ENCODE measurements around the gene PLCG2.
"Not testable (repeated sequence)": the region's sequence is repeated elsewhere in the genome, so short reads cannot be mapped to it uniquely, and the experiment has no call there.

The PLCG2 gene

DNA sequence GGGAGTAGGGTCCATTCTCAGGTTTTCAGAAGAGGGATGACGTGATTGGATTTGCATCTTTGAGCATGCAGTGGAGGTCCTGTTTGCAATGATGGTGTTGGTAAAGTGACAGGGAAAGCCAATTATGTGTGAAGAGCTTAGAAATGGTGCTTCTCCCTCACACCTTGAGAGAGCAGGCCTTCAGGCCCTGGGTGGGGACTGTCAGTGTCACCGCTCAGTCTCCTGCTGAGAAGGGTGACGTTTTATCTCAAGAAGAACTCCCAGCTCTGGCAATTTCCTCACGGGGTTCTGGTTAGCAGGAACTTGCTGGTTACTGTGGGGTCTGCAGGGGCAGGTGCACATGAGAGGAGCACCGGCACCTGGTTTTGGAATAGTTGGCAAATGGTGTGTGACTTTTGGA, 11.2 kb downstream of the PLCG2 start:
- DNase-seq (ENCODE audit: low read depth): no peak

DNA sequence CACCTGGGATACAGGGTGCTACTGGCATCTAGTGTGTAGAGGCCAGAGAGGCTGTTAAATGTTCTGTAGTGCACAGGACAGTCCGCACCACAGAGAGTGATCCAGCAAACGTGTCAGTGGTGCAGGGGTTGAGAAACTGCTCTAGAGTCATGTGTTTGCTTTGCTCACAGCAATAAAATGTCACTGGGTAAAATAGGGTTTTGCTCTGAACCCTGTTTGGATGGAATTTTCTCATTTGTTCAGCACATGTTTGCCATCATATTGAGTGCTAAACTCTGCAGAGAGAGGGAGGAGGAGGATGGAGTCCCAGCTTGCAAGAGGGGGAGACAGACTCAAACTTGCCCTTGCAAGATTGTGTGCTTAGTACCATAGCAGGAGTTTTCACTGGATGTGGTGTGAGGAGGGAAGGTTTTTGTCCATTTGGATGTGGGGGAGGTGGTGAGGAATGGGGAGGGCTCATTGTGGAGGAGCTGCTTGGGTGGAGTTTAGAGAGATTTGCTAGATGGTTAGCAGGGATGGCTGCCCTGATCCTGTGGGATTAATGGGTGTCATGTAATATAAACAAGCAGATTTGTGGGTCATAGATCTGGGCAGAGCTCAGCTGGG, 11.8 kb downstream of the PLCG2 start:
- DNase-seq (ENCODE audit: low read depth): no peak

GRCh38 chr16:81792828-81793227, 13.7 kb downstream of the PLCG2 start:
- DNase-seq (ENCODE audit: low read depth): no peak

DNA sequence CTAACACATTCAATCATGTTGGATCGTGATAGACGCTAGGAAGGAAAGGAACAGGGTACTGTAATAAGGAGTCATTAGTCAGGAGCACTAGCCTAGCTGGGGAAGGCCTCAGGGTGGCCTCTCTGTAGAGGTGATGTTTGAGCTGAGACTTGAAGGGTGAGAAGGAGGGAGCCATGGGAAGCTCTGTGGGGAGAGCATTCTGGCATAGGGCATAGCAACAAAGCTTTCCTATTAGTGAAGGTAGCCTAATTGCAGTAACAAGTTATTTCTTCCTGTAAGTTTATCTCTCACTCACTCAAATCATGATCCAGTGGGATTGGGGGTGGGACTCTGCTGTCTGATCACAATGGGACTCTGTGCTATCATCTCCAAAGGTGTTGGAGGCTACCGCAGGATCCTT, 16.1 kb downstream of the PLCG2 start:
- no peak for DNase-seq (ENCODE audit: low read depth)

GRCh38 chr16:81796035-81796434, 16.9 kb downstream of the PLCG2 start:
- no peak for DNase-seq (ENCODE audit: low read depth)

GRCh38 chr16:81796583-81797346, 17.7 kb downstream of the PLCG2 start:
- no peak for DNase-seq (ENCODE audit: low read depth)

DNA sequence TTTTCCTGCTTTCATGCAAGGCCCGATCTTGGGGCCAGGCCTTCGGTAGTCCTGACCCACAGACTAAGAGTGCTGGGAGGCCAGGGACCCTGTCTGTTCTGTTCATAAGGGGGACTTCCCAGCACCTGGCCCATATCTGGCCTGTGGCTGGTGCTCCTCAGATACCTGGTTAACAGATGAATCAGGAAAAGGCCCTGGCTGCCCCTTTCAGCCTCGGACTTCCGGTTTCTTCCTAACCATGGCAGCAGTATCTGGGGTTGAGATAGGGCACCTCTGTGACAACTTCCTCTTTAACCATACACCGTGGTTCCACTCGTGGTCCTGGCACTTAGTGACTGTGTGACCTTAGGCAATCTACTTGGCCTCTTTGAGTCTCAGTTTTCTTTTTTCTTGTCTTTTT, 18.4 kb downstream of the PLCG2 start:
- DNase-seq (ENCODE audit: low read depth): no peak

- no peak for DNase-seq (ENCODE audit: low read depth)
Measured at GRCh38 chr16:81798311-81799137, 19.4 kb downstream of the PLCG2 start.

- DNase-seq (ENCODE audit: low read depth): no peak
Measured at GRCh38 chr16:81799138-81799504, 20.0 kb downstream of the PLCG2 start.

DNA sequence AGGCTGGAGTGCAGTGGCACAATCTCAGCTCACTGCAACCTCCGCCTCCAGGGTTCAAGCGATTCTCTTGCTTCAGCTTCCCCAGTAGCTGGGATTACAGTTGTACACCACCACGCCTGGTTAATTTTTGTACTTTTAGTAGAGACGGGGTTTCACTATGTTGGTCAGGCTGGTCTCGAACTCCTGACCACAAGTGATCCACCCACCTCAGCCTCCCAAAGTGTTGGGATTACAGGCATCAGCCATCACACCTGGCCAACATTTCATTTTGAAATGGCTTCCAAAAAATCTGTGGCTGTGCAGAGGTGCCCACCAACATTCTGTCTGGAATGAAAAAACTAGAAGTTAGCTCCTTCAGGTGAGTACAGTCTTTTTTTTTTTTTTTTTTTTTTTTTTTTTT, 22.6 kb downstream of the PLCG2 start:
- DNase-seq (ENCODE audit: low read depth): not testable (repeated sequence)

DNA sequence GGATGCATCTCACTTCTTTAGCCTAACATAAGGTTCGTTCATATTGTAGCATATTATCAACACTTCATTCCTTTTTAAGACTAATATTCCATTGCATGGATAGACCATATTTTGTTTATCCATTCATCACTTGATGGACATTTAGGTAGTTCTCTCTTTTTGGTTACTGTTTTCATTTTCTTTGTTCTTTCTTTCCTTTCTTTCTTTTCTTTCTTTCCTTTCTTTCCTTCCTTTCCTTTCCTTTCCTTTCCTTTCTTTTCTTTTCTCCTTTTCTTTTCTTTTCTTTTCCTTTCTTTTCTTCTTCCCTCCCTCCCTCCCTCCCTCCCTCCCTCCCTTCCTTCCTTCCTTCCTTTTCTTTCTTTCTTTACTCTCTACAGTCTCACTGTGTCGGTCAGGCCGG, 24.2 kb downstream of the PLCG2 start:
- no peak for DNase-seq (ENCODE audit: low read depth)

DNA sequence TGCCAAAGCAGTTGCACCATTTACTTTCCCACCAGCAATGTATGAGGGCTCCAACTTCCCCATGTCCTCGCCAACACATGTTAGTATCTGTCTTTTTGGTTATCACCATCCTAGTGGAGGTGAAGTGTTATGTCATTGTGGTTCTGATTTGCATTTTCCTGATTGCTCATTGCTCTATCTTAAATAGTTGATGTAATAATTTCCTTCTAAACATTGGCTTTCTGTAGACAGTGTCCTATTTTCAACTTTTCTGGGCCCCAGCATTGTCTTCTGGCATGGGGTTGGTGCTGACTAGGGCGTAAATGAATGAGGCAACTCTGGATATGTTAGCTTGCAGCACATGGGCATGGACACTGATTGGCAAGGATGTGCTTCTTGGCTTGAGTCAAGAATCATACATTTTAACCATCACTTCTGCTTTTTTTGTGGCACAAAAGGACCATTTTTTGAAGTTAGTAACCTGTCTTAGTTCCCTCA, 25.1 kb downstream of the PLCG2 start:
- DNase-seq (ENCODE audit: low read depth): no peak

DNA sequence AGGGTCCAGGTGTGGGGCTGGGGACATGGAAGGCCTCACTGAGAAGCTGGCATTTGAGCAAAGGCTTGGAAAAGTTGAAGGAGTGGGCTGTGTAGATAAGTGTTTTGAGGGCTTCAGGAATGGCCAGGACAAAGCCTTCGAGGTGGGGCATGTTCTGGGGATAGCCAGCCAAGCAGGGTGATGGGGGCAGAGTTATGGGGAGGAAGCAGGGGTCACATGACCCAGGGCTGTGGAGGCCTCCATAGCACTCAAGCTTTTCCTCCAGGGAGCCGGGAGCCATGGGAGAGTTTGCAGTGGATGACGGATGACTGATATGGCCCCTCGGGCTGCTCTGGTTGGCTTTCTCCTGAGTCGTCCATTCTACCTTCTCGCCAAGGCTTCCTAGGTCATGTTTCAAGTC, 27.6 kb downstream of the PLCG2 start:
- DNase-seq (ENCODE audit: low read depth): no peak

- DNase-seq (ENCODE audit: low read depth): no peak
Measured at GRCh38 chr16:81807767-81808358, 28.8 kb downstream of the PLCG2 start.

DNA sequence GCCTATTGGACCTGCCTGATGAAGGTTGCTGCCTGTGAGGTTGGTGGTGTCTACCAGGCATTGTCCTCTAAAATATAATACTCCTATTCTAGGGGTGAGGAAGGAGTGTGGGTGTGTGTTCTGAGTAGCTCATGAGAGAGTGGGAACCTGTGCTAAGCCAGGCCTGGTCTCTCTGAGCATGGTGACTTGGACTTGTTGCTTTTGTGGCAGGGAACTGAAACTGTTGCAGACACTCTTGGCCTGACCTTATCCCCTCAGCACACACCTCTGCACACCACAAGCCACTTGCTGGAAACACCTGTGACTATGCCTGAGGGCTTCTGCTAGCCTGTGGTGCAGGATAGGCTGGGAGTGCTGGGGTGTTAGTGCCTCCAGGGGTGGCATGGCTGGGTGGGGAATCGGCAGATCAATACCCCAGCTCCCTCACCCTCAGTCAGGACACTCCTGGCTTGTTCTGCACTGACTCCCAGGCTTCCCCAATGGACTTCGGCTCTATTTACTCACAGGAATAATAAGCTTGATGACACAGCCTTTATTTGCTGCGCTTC, 29.9 kb downstream of the PLCG2 start:
- DNase-seq (ENCODE audit: low read depth): no peak

- DNase-seq (ENCODE audit: low read depth): no peak
Measured at GRCh38 chr16:81809567-81809966, 30.5 kb downstream of the PLCG2 start.

GRCh38 chr16:81810361-81810760, 31.3 kb downstream of the PLCG2 start:
- DNase-seq (ENCODE audit: low read depth): no peak

DNA sequence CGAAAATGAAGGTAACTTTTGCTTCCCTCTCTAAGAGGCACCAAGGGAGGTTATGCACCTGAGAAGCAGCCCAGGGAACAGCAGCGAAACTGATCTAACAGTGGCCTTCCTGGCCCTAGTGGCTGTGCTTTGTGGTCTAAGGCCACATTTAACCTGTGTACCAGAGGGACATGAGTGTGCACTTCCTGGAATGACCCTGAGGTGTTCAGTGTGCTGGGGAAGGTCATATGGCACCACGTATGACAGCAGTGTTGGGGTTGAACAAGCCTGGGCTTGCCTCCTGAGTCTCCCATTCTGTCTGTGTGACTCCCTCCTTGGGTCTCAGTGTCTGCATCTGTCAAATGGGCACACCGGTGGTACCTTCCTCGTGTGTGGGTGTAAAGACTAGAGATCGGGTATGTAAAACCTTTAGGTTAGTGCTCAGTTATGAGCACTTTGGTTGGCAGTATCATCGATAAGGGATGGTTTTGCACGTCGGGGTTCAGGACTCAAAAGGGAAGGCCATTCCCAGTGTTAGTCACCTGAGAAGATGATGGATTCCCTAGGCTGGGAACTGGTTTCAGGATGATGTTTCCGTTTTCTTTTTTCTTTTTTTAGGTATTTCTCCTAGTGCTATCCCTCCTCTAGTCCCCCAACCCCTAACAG, 31.9 kb downstream of the PLCG2 start:
- DNase-seq (ENCODE audit: low read depth): no peak

- DNase-seq (ENCODE audit: low read depth): no peak
Measured at GRCh38 chr16:81813648-81814047, 34.6 kb downstream of the PLCG2 start.

DNA sequence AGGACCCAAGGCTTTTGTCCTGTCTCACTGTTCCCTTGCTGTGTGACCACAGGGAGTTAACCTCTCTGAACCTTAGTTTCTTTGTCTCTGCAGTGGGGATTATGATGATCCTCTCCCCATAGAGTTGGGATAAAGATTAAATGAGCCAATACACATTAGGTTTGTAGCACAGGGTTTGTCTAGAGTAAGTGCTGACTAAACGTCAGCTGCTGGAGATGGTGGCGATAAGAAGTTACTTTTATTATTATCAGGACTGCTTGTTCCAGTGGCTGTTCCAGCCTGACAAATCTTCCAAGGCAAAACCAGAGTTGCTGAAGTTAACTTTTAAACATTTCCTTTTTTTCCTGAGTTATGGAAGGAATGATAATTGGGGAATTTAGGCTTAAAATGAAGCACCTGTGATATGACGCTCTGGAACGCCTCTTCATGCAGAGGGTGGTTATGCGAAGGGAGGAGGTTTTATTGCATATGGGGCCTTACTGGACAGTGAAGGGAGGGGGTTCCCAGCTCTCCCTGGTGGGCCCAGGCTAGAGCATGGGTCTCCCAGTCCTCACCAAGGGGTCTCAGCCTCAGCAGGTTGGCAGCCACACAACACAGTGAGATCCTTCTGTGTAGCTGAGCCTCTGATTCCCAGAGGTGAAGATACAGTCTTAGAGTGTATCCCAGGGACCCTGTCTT, 35.8 kb downstream of the PLCG2 start:
- no peak for DNase-seq (ENCODE audit: low read depth)

- no peak for DNase-seq (ENCODE audit: low read depth)
Measured at GRCh38 chr16:81815429-81815766, 36.3 kb downstream of the PLCG2 start.
